ENCODE data around the gene LEPROT. TPM values are rescaled to one million over a fixed set of nuclear protein-coding genes. Genes with fewer than 3 reads are reported as not detected.

Gene LEPROT
- total and polyA plus RNA-seq, 10 of the 15 experiments (the other 5 are each of a cell fraction or from before 2014, with no cell fraction given): 14.9 to 38.1 (median 17.4) TPM

DNA sequence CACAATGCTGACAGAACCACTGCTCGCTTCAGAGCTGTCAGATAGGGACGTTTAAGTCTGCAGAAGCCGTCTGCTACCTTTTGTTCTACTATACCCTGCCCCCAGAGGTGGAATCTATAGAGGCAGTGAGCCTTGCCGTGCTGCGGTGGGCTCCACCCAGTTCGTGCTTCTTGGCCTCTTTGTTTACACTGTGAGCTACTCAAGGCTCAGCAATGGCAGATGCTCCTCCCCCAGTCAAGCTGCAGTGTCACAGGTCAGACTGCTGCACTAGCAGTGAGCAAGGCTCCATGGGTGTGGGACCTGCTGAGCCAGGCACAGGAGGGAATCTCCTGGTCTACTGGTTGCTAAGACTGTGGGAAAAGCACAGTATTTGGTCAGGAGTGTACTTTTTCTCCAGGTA lies 47.1 kb downstream of the LEPROT start:
- 31% methylated on average over 6 of the region's 6 CpGs for WGBS (ENCODE audit: insufficient coverage, insufficient replicate concordance, low lambda C conversion rate, missing lambda C conversion rate)
- intact Hi-C loops (cut with micrococcal nuclease; ENCODE audit: unreplicated experiment): no loop called here
- RAD21 ChIA-PET (ENCODE audit: unreplicated experiment): no interaction called here
- H3K4me1 ChIP-seq (ENCODE audit: control insufficient read depth, insufficient read depth, low read length): no peaks in the 10 kb centered on the region
- no peak overlapping the region for H3K4me3 ChIP-seq
- in situ Hi-C loops (cut with MboI): no loop called here
- no TSS peak for BruUV-seq (replicated peaks)
- FAIRE-seq (no peak), ATAC-seq (no peak), DNase-seq (ENCODE audit: low read depth, low spot score) (no peak)
- no peak overlapping the region for H3K9ac ChIP-seq (ENCODE audit: control insufficient read depth, insufficient read depth, low read length)
- H4K20me1 ChIP-seq (ENCODE audit: control insufficient read depth, insufficient read depth): no peaks in the 10 kb centered on the region
- no peaks in the 10 kb centered on the region for H3K36me3 ChIP-seq (ENCODE audit: control insufficient read depth in 2 of 2, insufficient read depth in 2 of 2, low read length in 1 of 2)
- no peaks in the 10 kb centered on the region for H3K27me3 ChIP-seq (replicated peaks in 1 of 2; ENCODE audit: control insufficient read depth in 2 of 2, insufficient read depth in 2 of 2, low read length in 1 of 2)
- H3K27ac ChIP-seq (ENCODE audit: control insufficient read depth, insufficient read depth): no peak overlapping the region
- CTCF ChIA-PET: interaction anchor here (4.5 kb wide), 1 partner anchor 9 kb away, joined by 18 read pairs; no protein-coding TSS in a partner anchor
- H3K79me2 ChIP-seq (ENCODE audit: control insufficient read depth, insufficient read depth, low read length): no peaks in the 10 kb centered on the region
- POLR2A ChIA-PET: no interaction called here
- no peaks in the 10 kb centered on the region for H3K9me3 ChIP-seq (replicated peaks; ENCODE audit: control insufficient read depth, insufficient read depth, low read length)
- TF ChIP-seq STAT3 (IDR thresholded peaks at IDR 0.05; ENCODE audit: low read depth, low read length) (no peak), NR2C2 (IDR thresholded peaks at IDR 0.05; ENCODE audit: borderline replicate concordance, control insufficient read depth, insufficient read length, low read depth) (no peak), TCF3 (IDR thresholded peaks at IDR 0.05; ENCODE audit: borderline replicate concordance, insufficient read depth, low read depth, low read length) (no peak), BACH1 (IDR thresholded peaks at IDR 0.05; ENCODE audit: borderline replicate concordance) (no peak), NFYB (IDR thresholded peaks at IDR 0.05; ENCODE audit: insufficient read depth, low read depth, low read length) (no peak), MEF2B (IDR thresholded peaks at IDR 0.05; ENCODE audit: partially characterized antibody, poor library complexity, severe bottlenecking) (no peak)
- TF ChIP-seq, protein P1, sequence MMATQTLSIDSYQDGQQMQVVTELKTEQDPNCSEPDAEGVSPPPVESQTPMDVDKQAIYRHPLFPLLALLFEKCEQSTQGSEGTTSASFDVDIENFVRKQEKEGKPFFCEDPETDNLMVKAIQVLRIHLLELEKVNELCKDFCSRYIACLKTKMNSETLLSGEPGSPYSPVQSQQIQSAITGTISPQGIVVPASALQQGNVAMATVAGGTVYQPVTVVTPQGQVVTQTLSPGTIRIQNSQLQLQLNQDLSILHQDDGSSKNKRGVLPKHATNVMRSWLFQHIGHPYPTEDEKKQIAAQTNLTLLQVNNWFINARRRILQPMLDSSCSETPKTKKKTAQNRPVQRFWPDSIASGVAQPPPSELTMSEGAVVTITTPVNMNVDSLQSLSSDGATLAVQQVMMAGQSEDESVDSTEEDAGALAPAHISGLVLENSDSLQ (IDR thresholded peaks at IDR 0.05): no peak
- TF ChIP-seq, protein P2, sequence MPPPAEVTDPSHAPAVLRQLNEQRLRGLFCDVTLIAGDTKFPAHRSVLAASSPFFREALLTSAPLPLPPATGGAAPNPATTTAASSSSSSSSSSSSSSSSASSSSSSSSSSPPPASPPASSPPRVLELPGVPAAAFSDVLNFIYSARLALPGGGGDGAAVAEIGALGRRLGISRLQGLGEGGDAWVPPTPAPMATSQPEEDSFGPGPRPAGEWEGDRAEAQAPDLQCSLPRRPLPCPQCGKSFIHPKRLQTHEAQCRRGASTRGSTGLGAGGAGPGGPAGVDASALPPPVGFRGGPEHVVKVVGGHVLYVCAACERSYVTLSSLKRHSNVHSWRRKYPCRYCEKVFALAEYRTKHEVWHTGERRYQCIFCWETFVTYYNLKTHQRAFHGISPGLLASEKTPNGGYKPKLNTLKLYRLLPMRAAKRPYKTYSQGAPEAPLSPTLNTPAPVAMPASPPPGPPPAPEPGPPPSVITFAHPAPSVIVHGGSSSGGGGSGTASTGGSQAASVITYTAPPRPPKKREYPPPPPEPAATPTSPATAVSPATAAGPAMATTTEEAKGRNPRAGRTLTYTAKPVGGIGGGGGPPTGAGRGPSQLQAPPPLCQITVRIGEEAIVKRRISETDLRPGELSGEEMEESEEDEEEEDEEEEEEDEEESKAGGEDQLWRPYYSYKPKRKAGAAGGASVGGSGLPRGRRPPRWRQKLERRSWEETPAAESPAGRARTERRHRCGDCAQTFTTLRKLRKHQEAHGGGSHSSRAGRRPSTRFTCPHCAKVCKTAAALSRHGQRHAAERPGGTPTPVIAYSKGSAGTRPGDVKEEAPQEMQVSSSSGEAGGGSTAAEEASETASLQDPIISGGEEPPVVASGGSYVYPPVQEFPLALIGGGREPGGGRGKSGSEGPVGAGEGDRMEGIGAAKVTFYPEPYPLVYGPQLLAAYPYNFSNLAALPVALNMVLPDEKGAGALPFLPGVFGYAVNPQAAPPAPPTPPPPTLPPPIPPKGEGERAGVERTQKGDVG (CRISPR knock-in tag; IDR thresholded peaks at IDR 0.05): no peak
- TF ChIP-seq, protein P3, sequence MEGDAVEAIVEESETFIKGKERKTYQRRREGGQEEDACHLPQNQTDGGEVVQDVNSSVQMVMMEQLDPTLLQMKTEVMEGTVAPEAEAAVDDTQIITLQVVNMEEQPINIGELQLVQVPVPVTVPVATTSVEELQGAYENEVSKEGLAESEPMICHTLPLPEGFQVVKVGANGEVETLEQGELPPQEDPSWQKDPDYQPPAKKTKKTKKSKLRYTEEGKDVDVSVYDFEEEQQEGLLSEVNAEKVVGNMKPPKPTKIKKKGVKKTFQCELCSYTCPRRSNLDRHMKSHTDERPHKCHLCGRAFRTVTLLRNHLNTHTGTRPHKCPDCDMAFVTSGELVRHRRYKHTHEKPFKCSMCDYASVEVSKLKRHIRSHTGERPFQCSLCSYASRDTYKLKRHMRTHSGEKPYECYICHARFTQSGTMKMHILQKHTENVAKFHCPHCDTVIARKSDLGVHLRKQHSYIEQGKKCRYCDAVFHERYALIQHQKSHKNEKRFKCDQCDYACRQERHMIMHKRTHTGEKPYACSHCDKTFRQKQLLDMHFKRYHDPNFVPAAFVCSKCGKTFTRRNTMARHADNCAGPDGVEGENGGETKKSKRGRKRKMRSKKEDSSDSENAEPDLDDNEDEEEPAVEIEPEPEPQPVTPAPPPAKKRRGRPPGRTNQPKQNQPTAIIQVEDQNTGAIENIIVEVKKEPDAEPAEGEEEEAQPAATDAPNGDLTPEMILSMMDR (IDR thresholded peaks at IDR 0.05 in 2 of 3, conservative IDR thresholded peaks at IDR 0.05 in 1 of 3; ENCODE audit: control insufficient read depth in 2 of 3, extremely low read depth in 1 of 3, insufficient read depth in 1 of 3, low read depth in 3 of 3, low read length in 3 of 3): no peak
- TF ChIP-seq, protein P4, sequence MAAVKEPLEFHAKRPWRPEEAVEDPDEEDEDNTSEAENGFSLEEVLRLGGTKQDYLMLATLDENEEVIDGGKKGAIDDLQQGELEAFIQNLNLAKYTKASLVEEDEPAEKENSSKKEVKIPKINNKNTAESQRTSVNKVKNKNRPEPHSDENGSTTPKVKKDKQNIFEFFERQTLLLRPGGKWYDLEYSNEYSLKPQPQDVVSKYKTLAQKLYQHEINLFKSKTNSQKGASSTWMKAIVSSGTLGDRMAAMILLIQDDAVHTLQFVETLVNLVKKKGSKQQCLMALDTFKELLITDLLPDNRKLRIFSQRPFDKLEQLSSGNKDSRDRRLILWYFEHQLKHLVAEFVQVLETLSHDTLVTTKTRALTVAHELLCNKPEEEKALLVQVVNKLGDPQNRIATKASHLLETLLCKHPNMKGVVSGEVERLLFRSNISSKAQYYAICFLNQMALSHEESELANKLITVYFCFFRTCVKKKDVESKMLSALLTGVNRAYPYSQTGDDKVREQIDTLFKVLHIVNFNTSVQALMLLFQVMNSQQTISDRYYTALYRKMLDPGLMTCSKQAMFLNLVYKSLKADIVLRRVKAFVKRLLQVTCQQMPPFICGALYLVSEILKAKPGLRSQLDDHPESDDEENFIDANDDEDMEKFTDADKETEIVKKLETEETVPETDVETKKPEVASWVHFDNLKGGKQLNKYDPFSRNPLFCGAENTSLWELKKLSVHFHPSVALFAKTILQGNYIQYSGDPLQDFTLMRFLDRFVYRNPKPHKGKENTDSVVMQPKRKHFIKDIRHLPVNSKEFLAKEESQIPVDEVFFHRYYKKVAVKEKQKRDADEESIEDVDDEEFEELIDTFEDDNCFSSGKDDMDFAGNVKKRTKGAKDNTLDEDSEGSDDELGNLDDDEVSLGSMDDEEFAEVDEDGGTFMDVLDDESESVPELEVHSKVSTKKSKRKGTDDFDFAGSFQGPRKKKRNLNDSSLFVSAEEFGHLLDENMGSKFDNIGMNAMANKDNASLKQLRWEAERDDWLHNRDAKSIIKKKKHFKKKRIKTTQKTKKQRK (IDR thresholded peaks at IDR 0.05; ENCODE audit: low read depth, low read length): no peak
- SMC1A ChIA-PET (ENCODE audit: uncharacterized antibody, unreplicated experiment): interaction anchor here (0.5 kb wide), 1 partner anchor 90 kb away, joined by 3 read pairs; no protein-coding TSS in a partner anchor
- H3K4me2 ChIP-seq (ENCODE audit: control insufficient read depth, insufficient read depth): no peak overlapping the region
- H2AFZ ChIP-seq (ENCODE audit: control insufficient read depth, low read depth, low read length): no peak overlapping the region
